ENCODE measurements around the gene CHCHD6. TPM values are rescaled to one million over a fixed set of nuclear protein-coding genes. Genes with fewer than 3 reads are reported as not detected.

Gene CHCHD6
- total and polyA plus RNA-seq, 2 donors (not counting 3 experiments of a cell fraction or from before 2014, with no cell fraction given): 8.4 to 10.1 TPM

DNA sequence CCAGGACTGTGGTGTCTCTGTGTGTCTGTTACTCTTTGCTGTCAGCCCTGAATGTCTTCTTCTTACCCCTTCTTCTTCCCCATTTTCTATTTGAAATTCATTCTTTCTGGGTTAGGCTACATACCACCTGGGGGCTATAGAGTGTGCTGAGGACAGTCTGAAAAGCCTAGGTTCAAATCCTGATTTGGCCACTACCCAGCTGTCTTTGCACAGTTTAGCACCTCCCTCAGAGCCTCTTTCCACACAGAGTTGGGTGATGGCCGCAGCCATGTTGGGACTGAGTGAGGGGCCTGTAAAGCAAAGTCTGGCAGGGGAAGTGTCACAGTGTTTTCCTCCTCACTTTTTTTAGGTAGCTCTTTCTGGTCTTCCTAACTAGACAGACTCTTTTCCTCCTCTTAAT lies 113.7 kb downstream of the CHCHD6 start:
- Histone ChIP-seq H3K4me3 (replicated peaks in 1 of 3; ENCODE audit: insufficient read depth in 1 of 3, low read depth in 1 of 3, low read length in 3 of 3) (no peak overlapping the region), H3K27me3 (ENCODE audit: control insufficient read depth in 2 of 2, insufficient read depth in 2 of 2, low read length in 2 of 2) (no peaks in the 10 kb centered on the region), H3K27ac (ENCODE audit: insufficient read depth, low read depth, low read length) (no peak overlapping the region), H3K4me1 (ENCODE audit: control insufficient read depth, extremely low read depth, insufficient read depth, low read length) (no peaks in the 10 kb centered on the region), H3K9me1 (replicated peaks; ENCODE audit: control insufficient read depth, extremely low read depth, insufficient read depth, low read length) (no peaks in the 10 kb centered on the region), H3K36me3 (ENCODE audit: control insufficient read depth in 2 of 2, extremely low read depth in 1 of 2, insufficient read depth in 2 of 2, low read length in 2 of 2) (no peaks in the 10 kb centered on the region), H3K9me3 (replicated peaks; ENCODE audit: control insufficient read depth, insufficient read depth, low read length) (no peaks in the 10 kb centered on the region), H3K79me2 (ENCODE audit: control insufficient read depth, insufficient read depth, low read length) (no peaks in the 10 kb centered on the region), H3K9ac (replicated peaks; ENCODE audit: extremely low read depth, insufficient read depth, low read length) (no peak overlapping the region), H3K4me2 (ENCODE audit: insufficient read depth, low read length) (no peak overlapping the region), H4K20me1 (replicated peaks; ENCODE audit: control insufficient read depth, extremely low read depth, insufficient read depth, low read length) (no peaks in the 10 kb centered on the region), H2AFZ (ENCODE audit: low read depth, low read length) (no peak overlapping the region)
- ChIA-PET CTCF (interaction anchor here (0.8 kb wide), 1 partner anchor 18 kb away, joined by 3 read pairs; no protein-coding TSS in a partner anchor), POLR2A (no interaction called here)
- FAIRE-seq (no peak), DNase-seq (ENCODE audit: low read depth, low spot score) (no peak)
- dilution Hi-C loops (cut with MboI; ENCODE audit: extremely low pct_ligation_motif_present, low sequenced_read_pairs) (no loop called here), intact Hi-C loops (cut with micrococcal nuclease) (no loop called here)
- TF ChIP-seq, protein P1, sequence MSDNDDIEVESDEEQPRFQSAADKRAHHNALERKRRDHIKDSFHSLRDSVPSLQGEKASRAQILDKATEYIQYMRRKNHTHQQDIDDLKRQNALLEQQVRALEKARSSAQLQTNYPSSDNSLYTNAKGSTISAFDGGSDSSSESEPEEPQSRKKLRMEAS (IDR thresholded peaks at IDR 0.05; ENCODE audit: insufficient read depth, insufficient read length): no peak
- no TSS peak for BruUV-seq (replicated peaks)

DNA sequence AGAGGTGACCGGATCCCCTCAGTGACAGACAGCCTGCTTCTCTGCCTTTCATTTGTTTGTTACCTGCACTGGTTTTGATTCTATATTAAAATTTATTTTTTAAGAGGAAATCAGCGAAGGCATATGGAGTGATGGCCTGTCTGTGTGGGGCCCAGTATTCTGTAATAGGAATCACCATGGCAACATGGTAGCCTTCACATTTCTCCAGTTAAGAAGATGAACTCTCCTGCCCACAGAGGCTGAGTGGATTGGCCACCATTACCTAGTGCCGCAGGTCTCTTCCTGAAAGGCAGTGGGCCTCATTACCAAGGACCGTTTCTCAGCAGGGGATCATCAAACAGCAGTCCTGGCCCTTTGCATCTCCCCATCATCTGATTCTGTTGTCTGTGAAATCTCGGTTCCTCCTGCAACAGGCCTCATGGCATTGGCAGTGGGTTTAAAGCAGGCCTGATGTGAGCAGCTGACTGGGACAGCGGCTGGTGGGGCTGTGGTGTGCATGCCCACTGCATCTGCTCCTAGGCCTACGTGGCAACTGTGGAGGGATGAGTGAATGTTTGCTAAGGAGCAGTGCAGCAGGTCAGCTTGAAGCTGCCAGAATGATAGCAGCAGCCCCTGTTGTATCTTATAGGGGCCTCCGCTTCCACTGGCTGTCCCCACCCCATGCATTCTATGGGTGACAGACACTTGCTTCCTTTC lies 114.5 kb downstream of the CHCHD6 start:
- no peak overlapping the region for H3K27ac ChIP-seq (ENCODE audit: insufficient read depth, low read depth, low read length)
- H3K4me2 ChIP-seq (ENCODE audit: insufficient read depth, low read length): no peak overlapping the region
- no peaks in the 10 kb centered on the region for H3K9me3 ChIP-seq (replicated peaks; ENCODE audit: control insufficient read depth, insufficient read depth, low read length)
- H4K20me1 ChIP-seq (replicated peaks; ENCODE audit: control insufficient read depth, extremely low read depth, insufficient read depth, low read length): no peaks in the 10 kb centered on the region
- POLR2A ChIA-PET: no interaction called here
- BruUV-seq (replicated peaks): no TSS peak
- intact Hi-C loops (cut with micrococcal nuclease): no loop called here
- CTCF ChIA-PET: interaction anchor here (0.7 kb wide), 1 partner anchor 100 kb away, joined by 3 read pairs; no protein-coding TSS in a partner anchor
- no peak for DNase-seq (ENCODE audit: low read depth, low spot score)
- no peak overlapping the region for H2AFZ ChIP-seq (ENCODE audit: low read depth, low read length)
- H3K4me3 ChIP-seq (replicated peaks in 1 of 3; ENCODE audit: insufficient read depth in 1 of 3, low read depth in 1 of 3, low read length in 3 of 3): no peak overlapping the region
- dilution Hi-C loops (cut with MboI; ENCODE audit: extremely low pct_ligation_motif_present, low sequenced_read_pairs): no loop called here
- no peaks in the 10 kb centered on the region for H3K79me2 ChIP-seq (ENCODE audit: control insufficient read depth, insufficient read depth, low read length)
- TF ChIP-seq, protein P2, sequence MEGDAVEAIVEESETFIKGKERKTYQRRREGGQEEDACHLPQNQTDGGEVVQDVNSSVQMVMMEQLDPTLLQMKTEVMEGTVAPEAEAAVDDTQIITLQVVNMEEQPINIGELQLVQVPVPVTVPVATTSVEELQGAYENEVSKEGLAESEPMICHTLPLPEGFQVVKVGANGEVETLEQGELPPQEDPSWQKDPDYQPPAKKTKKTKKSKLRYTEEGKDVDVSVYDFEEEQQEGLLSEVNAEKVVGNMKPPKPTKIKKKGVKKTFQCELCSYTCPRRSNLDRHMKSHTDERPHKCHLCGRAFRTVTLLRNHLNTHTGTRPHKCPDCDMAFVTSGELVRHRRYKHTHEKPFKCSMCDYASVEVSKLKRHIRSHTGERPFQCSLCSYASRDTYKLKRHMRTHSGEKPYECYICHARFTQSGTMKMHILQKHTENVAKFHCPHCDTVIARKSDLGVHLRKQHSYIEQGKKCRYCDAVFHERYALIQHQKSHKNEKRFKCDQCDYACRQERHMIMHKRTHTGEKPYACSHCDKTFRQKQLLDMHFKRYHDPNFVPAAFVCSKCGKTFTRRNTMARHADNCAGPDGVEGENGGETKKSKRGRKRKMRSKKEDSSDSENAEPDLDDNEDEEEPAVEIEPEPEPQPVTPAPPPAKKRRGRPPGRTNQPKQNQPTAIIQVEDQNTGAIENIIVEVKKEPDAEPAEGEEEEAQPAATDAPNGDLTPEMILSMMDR (IDR thresholded peaks at IDR 0.05; ENCODE audit: extremely low read depth in 1 of 2, insufficient read depth in 1 of 2, low read depth in 1 of 2, low read length in 2 of 2): no peak
- no peak for TF ChIP-seq FOS (IDR thresholded peaks at IDR 0.05; ENCODE audit: borderline replicate concordance, insufficient read depth, low read length)
- no peak for TF ChIP-seq EZH2 (IDR thresholded peaks at IDR 0.05; ENCODE audit: borderline replicate concordance, low read depth, low read length, severe bottlenecking)
- no peak for TF ChIP-seq JUN (IDR thresholded peaks at IDR 0.05; ENCODE audit: borderline replicate concordance, insufficient read depth, insufficient read length, low read depth)
- no peak for TF ChIP-seq POLR2AphosphoS5 (IDR thresholded peaks at IDR 0.05; ENCODE audit: insufficient read depth, low read depth, low read length)
- no peak for TF ChIP-seq GATA2 (IDR thresholded peaks at IDR 0.05; ENCODE audit: insufficient read depth, insufficient read length, low read depth, low read length)
- TF ChIP-seq, protein P1 (IDR thresholded peaks at IDR 0.05; ENCODE audit: insufficient read depth, insufficient read length): no peak
- TF ChIP-seq POLR2A (IDR thresholded peaks at IDR 0.05; ENCODE audit: low read depth, low read length): no peak
- TF ChIP-seq MYC (IDR thresholded peaks at IDR 0.05; ENCODE audit: low read depth, low read length): no peak
- no peaks in the 10 kb centered on the region for H3K9me1 ChIP-seq (replicated peaks; ENCODE audit: control insufficient read depth, extremely low read depth, insufficient read depth, low read length)
- H3K4me1 ChIP-seq (ENCODE audit: control insufficient read depth, extremely low read depth, insufficient read depth, low read length): no peaks in the 10 kb centered on the region
- H3K9ac ChIP-seq (replicated peaks; ENCODE audit: extremely low read depth, insufficient read depth, low read length): no peak overlapping the region
- no peaks in the 10 kb centered on the region for H3K27me3 ChIP-seq (ENCODE audit: control insufficient read depth in 2 of 2, insufficient read depth in 2 of 2, low read length in 2 of 2)
- FAIRE-seq: no peak
- H3K36me3 ChIP-seq (ENCODE audit: control insufficient read depth in 2 of 2, extremely low read depth in 1 of 2, insufficient read depth in 2 of 2, low read length in 2 of 2): no peaks in the 10 kb centered on the region

Measured in endothelial cell of umbilical vein (primary cell).